HG02678 (cell line): ENCODE data around the gene PRKCQ.

Experiments used
- ATAC-seq: cut with Tn5 transposase; IDR thresholded peaks from one replicate; pipeline ENCODE4 v1.9.1; 2021; ENCODE audit warnings: mild to moderate bottlenecking, moderate library complexity; ENCODE audit not compliant: unreplicated experiment

Gene PRKCQ

GRCh38 chr10:6570893-6571292, 9.2 kb downstream of the PRKCQ start:
- ATAC-seq, result no peak

DNA sequence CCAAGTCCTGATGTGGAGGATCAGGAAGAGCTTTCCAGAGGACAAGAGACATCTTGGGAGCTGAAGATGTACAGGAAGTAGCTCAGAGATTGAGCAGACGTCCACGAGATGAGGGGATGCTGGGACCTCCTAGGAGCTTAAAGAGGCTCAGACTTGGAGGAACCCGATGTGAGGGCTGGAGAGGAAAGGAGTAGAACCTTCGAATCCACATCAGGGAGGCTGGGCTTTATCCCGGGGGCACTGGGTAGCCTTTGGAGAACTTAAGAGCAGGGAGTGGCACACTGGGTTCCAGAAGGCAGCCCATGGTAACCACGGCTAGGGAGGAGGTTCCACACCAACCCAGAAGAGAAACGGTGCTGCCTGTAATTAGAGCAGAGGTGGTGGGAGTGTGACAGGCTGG, 10.8 kb downstream of the PRKCQ start:
- no peak for ATAC-seq

GRCh38 chr10:6567884-6568283, 12.2 kb downstream of the PRKCQ start:
- ATAC-seq, result no peak

DNA sequence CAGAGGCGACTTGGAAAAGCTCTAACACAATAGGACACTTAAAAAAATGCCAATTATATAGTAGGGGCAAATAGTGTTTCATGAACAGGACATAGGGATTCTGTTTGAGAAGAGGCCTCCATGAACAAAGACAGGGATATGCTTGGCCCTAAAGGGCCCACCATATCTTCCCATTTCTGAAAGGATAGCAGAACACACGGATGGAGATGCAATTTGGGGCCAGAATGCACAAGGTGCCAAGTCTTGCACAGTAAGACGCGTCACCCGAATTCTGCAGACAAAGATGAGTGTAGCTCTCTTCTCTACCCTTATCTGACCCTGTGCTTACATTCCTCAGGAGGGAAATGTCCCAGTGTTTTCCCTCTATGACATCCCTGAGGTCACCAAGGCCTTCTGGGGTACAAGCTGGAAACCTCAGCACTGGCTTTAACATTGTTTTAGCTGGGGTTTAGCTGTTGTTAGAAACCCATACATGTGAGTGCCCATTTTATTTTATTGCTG, 12.8 kb downstream of the PRKCQ start:
- no peak for ATAC-seq

- no peak for ATAC-seq
Measured at GRCh38 chr10:6565588-6565987, 14.5 kb downstream of the PRKCQ start.

DNA sequence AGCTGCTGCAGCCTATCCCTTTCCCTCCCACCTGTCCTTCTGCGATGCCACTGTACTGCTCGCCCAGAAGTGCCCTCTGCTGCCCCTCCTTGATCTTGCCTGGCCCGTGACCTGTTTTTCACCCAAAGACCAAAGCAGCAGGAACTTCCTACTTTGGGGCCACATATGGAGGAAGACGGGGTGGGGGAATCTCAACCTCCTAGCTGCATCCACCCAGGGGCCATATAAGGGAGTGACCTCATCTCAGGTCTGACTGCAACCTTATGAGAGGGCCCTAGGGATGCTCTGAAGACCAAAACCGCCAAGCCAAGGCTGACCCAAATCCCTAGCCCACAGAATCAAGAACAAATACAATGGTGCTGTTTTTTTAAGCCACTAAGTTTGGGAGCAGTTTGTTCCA, 15.7 kb downstream of the PRKCQ start:
- no peak for ATAC-seq

DNA sequence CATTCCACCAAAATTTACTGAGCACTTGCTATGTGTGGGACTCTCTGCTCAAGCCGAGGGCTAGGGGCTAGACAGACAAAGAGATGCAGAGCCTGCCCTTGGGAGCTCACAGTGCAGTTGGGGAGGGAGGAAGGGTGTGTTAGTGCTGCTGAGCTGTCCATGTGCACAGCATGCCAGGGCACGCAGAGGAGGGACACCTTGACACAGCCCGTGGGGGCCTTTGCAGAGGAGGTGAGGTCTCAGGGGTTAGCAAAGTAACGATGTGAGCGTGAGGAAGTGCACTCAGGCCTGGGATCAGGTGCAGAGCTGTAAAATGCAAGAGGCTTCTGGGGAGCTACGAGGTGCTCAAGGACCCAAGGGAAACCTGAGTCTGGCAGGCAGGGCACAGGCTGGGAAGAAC, 16.3 kb downstream of the PRKCQ start:
- no peak for ATAC-seq

- no peak for ATAC-seq
Measured at GRCh38 chr10:6563075-6563474, 17.0 kb downstream of the PRKCQ start.

- ATAC-seq, result no peak
Measured at GRCh38 chr10:6562221-6562620, 17.9 kb downstream of the PRKCQ start.

- no peak for ATAC-seq
Measured at GRCh38 chr10:6561552-6561951, 18.5 kb downstream of the PRKCQ start.

- ATAC-seq, result no peak
Measured at GRCh38 chr10:6558759-6559461, 21.2 kb downstream of the PRKCQ start.

DNA sequence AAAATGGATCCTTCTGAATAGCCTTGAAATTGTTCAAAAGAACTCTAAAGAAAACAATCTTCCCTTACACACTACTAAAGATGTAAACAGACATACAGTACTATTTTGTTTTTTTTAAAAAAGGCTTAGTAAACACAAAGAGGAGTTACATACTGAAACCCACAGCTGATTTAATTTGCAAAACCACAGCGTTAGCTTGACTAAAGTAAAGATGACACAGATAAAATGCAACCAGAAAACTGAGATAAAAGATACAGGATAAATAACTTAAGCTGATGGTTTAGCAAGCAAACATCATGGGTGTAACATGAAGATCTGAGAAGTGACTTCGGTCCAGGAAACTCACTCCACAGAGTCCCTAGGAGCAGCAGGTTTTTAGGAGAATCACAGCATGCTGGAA, 21.8 kb downstream of the PRKCQ start:
- no peak for ATAC-seq

DNA sequence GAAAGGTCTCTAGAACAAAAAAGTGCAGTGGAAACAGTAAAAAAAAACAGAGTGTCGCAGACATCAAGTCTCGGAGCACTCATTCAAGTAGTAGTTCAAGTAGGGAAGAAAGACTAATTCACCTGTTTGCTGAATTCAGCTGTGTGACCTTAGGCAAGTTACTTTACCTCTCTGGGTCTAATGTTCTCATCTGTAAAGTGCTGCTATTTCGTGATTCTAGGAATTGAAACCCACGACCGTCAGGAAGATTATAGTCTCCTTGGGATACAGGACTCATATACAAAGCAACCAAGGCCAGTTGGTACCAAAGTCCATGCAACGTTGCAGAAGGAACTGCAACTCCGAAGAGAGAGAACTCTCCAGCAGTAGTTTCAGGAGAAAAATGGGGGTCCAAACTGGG, 26.1 kb downstream of the PRKCQ start:
- no peak for ATAC-seq

DNA sequence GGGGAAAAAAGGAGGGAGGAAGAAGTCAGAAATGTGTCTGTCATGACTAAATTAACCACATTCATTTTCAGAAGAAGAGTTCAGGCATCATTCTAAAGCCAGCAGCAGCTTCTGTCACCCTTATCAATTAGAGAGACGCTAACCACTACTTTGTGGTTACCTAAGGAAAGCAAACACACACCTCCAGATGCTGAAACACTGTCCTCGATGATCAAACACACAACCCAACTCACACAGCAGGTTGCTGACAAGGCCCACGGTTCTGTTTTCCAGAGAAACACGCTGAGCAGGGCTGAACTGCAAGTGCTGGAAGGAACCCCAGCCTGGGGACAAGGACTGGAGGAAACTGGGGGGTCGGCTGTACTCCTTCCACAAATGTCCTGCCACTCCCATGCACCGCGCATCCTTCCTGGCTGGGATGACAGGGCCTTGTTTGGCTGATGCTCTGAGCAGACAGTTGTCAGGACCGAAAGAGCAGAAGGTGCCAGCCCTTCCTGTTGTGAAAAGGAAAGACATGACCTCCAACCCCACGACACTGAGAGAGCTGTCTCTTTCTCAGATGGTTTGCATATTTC, 36.6 kb downstream of the PRKCQ start:
- peak; percentile 61 for ATAC-seq

DNA sequence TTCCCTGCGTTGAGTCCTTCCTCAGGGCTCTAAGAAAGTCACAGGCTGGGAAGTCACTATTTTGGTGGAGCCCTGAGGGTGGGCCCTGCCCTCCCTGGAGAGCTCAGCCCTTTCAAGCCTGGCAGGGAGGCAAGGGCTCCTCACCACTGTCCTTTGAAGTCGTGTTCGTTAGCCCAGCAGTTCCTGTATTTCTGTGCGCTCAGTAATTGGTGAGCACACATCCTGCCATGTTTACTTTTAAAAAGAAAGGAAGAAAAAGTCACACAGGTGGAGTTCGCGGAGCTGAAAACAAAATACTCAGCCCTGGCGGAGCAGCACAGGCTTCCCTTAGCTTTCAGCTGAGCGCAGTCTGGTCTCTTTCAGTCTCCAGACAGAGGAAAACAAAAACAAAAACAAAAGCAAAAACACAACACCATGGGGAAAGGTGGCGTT, 37.1 kb downstream of the PRKCQ start:
- peak; percentile 40 for ATAC-seq

DNA sequence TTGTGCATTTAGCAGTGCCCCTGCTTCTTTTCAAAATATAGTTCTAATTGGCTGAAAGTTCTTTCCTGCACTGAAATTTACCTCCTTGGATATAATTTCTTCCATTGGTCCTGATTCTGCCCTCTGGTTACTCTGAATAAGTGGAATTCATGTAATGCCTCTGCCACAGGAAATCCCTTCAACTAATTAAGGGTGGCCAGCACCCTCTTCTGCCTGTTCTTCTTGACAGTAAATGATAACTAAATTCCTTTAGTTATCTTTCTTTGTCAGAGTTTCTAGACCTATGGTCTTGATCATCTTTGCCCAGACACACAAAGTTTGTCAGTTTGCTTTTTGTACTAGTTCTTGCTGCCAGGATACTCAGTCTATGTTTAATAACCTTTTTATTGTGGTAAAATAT, 40.2 kb downstream of the PRKCQ start:
- no peak for ATAC-seq

GRCh38 chr10:6537770-6538169, 42.3 kb downstream of the PRKCQ start:
- ATAC-seq, result no peak

DNA sequence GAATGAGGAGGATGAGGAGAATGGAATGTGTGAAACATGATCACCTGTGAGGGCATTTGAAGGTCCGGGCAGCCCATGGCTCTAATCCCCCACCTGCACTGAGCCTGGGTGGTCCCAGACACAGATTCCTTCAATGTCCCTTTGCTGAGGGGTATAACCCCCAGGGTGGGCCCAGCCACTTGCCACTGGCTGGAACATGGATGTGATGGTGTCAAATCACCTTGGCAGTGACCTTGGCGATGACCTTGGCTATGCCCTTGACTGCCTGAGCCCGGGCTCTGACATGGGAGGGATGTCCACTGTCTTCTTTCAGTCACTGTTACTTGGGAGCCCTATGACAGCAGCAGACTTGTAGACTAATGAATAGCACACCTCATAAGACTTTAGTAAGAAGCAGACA, 44.0 kb downstream of the PRKCQ start:
- ATAC-seq, result no peak

- ATAC-seq, result no peak
Measured at GRCh38 chr10:6535156-6535764, 44.8 kb downstream of the PRKCQ start.

GRCh38 chr10:6532321-6532720, 47.8 kb downstream of the PRKCQ start:
- no peak for ATAC-seq

DNA sequence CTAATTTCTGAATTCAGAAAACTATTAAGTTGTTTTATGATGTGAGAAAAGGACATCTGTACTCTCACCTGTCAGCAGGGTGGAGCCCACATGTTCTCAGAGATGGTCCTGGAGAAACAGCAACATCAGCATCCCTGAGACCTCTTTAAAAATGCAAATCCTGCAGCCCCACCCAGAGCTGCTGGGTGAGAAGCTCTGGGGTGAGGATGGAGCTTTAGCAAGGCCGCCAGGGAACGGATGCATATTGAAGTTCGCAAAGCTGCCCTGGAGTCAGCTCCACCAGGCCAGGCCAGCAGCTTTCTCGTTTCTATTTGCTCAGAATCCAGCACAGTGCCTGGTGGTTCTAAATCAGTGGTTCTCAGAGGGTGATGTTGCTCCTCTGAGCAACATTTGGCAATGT, 49.1 kb downstream of the PRKCQ start:
- ATAC-seq, result no peak

DNA sequence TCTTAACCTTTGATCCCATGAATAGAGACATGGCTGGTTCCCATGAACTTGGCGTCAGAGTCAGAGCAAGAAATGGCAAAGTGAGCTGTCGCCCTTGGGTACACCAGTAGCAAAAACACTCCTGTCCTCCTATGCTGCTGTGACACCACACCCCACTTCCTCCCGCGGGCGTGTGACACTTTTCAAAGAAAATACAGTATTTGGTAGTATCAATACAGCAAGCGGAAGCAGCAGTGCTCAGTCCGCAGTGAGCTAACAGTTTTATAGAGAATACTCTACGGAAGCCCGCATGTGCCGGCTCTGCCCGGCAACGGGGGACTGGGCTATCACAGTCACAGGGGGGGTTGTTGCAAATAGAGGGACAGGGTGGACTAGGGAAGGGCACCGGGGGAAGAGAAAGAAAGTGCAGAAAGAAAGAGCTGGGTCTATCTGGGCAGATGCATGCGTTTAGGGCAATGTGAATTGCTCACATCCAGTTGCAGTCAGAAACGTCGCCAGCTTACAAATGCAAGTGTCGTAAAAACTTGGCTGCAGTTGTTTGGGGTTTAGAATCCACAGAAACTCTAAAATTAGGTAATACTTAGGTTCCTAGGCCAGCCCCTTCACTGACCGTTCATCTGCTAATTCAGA, 49.8 kb downstream of the PRKCQ start:
- no peak for ATAC-seq
